GM21825 (cell line): ENCODE results near the gene GALR2.
A peak's percentile ranks its signal among the peaks of the same experiment; 100 is the strongest.
"Not testable (repeated sequence)": the region's sequence is repeated elsewhere in the genome, so short reads cannot be mapped to it uniquely, and the experiment has no call there.

ENCODE experiments used
- ATAC-seq: cut with Tn5 transposase; IDR thresholded peaks from one replicate; pipeline ENCODE4 v1.9.1; 2021; ENCODE audit warnings: mild to moderate bottlenecking, moderate library complexity; ENCODE audit not compliant: unreplicated experiment

The GALR2 gene

DNA sequence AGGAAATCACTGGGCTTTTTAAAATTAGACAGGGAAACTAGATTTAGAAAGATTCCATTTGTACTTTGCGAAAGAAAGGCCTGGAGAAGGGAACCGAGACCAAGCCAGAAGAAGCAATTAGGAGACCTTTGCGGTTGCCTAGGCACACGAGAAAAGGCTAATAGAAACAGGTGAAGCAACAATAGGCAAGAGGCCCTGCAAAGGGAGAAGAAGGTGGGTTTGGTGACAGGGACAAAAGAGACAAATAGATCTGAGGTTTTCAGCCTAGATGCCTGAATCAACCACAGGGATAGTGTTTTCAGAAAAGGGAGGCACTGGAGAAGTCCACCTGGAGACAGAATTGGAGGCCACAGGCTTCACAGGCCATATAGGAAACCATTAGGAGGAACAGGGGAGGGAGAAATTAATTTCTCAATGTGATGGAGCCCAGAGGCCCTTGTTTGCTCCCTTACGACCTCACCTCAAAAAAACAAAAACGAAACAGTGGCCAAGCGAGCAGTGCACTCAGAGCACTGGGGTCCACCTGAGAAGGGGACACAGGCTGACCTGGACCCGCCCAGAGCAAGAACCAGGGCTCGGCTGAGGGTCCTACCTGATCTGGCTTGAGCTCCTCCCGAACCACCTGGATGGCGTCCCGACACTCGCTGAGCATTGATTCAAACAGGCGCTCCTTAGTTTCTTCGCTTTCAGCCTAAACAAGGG is 24.6 kb upstream of the GALR2 start:
- ATAC-seq: no peak

DNA sequence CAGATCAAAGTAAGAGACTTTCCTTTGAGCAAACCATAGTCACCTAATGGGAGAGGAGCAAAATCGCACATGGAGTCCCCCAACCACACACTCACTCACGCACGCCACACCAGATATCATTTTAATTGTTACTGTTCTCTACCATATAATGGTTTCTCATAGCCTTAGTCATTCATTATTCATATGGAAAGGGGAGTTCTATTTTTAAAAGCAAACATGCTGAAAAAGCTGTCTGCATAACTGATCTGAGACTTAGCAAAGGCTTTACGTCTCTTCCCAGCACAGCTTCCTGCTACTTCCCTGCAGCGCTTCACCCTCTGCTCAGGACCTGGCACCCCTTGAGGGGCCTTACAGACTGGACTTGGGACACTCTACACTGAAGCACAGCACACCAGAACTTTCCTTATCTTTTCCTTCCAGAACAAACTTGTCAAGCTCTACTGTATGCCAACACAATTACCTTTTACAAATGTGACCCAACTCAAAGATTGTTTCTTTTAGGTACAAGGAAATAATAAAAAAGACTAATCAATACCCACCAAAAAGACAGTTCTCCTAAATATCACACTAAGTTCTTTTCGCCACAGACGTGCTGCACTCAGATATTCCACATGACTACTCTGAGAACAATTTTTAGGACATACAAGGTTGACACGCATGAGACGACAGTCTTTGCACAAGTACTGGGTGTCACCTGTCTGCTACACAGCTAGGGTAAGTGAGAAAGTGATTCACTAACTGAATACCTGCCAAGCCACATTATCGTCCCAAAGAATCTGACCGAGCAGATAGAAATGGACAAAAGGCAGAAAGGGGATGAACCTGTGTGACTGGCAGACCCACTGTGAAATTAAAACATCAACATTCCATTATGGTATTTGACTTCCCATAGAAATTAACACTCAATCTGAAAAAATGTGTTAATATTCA is 23.8 kb upstream of the GALR2 start:
- ATAC-seq: no peak

DNA sequence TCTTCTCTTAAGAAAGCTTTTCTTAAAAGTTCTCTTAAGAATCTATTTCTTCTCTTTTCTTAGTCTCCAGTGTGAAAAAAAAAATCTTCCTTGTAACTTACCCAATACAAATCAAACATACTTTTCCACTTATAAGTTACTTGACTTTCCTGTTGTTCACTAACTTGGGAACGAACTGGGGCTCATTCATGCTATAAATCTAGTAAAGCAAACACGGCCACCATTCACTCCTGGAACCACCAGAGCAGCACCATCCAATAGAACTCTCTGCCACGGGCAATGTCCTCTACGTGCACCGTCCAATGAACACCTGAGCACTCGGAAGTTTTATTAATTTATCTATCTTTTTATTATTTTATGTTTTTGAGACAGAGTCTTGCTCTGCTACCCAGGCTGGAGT is 23.0 kb upstream of the GALR2 start:
- no peak for ATAC-seq

- no peak for ATAC-seq
Measured at GRCh38 chr17:76053246-76054111, 21.1 kb upstream of the GALR2 start.

- ATAC-seq: no peak
Measured at GRCh38 chr17:76054112-76054476, 20.5 kb upstream of the GALR2 start.

GRCh38 chr17:76056882-76057281 is 17.7 kb upstream of the GALR2 start:
- no peak for ATAC-seq

GRCh38 chr17:76058264-76058663 is 16.3 kb upstream of the GALR2 start:
- not testable (repeated sequence) for ATAC-seq

- ATAC-seq: no peak
Measured at GRCh38 chr17:76063875-76064546, 10.6 kb upstream of the GALR2 start.

DNA sequence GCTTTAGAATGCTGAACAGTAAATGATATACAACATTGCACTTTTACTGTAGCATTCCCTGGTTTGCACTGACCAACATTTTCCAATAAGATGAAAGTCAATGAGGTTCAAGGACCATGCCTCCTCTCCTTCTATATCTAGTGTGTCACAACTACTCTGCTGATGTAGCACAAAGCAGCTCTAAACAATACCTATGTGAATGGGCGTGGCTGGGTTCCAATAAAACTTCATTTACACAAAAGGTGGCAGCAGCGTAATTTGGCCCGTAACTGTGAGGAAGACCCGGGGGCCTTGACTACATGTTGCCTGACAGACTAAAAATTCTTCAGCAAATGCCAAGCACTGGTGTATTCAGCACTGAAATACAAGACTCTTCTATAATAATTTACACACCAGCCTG is 8.8 kb upstream of the GALR2 start:
- no peak for ATAC-seq

- ATAC-seq: no peak
Measured at GRCh38 chr17:76071531-76072147, 2.9 kb upstream of the GALR2 start.

GRCh38 chr17:76072148-76072858 is 2.3 kb upstream of the GALR2 start, which contains the start of gene SRP68:
Gene SRP68 (minus strand): TSS chr17:76072517. CDS start chr17:76072491, 26 bp downstream.
- ATAC-seq: peak; percentile 91

- no peak for ATAC-seq
Measured at GRCh38 chr17:76075364-76076145, 974 bp downstream of the GALR2 start.

DNA sequence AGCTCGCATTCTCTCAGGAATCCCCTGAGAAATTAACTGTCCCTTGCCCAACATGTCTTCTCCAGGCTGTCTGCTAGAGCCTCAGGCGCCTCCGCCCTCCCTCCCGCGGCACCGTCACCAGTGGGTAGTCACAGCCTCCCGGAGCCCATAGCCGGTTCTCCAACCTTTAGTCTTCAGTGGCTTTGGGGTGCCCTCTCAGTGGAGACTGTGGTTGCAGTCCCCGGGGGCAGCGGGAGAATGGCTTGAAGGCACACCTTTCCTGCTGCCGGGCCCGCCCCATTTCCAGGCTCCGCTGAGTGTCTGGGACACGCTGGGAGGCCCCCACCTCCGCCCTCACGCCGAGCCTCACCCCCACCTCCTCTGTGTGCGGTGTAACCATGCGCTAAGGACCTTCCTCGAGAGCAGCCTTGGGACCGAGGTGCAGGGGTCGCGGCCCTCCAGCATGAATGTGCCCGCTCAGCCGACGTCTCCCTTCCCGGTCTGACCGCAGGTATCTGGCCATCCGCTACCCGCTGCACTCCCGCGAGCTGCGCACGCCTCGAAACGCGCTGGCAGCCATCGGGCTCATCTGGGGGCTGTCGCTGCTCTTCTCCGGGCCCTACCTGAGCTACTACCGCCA is 1.7 kb downstream of the GALR2 start:
- no peak for ATAC-seq

DNA sequence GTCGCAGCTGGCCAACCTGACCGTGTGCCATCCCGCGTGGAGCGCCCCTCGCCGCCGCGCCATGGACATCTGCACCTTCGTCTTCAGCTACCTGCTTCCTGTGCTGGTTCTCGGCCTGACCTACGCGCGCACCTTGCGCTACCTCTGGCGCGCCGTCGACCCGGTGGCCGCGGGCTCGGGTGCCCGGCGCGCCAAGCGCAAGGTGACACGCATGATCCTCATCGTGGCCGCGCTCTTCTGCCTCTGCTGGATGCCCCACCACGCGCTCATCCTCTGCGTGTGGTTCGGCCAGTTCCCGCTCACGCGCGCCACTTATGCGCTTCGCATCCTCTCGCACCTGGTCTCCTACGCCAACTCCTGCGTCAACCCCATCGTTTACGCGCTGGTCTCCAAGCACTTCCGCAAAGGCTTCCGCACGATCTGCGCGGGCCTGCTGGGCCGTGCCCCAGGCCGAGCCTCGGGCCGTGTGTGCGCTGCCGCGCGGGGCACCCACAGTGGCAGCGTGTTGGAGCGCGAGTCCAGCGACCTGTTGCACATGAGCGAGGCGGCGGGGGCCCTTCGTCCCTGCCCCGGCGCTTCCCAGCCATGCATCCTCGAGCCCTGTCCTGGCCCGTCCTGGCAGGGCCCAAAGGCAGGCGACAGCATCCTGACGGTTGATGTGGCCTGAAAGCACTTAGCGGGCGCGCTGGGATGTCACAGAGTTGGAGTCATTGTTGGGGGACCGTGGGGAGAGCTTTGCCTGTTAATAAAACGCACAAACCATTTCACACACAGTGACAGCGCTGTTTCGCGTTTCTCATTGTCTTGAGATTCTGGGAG is 2.4 kb downstream of the GALR2 start:
- no peak for ATAC-seq

GRCh38 chr17:76077584-76078110 is 3.1 kb downstream of the GALR2 start:
- ATAC-seq: no peak

- not testable (repeated sequence) for ATAC-seq
Measured at GRCh38 chr17:76078370-76078769, 3.8 kb downstream of the GALR2 start.

DNA sequence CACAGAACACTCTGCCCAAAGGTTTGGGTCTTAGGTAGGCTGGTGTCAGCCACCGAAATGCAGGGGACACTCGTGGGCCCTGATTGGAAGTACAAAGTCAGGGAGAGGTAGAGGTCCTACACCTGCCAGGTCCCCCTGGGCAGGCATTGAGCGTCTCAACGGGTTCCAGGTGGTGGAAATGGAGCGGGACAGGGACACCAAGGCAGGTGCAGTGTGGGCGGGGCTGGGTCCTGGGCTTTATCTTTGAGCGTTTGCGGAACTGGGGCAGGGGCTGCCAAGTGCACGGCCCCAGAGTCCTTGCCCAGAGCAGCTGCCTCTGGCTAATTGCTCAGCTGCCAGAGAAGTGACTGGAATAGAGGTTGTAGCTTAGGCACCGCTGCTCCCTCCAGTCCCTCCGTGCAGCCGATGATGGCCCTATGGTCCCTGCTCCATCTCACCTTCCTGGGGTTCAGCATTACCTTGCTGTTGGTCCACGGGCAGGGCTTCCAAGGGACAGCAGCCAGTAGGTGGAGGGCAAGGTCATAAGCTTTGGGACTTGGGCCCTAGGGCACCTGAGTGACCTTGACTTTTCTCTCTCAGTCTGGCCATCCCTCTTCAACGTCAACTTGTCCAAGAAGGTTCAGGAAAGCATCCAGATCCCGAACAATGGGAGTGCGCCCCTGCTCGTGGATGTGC is 4.4 kb downstream of the GALR2 start, which contains the start of gene ZACN:
Gene ZACN, plus strand, starts transcription at position 323 of the 675 bp plus-strand sequence. Its CDS starts 83 bp downstream, at position 406.
- no peak for ATAC-seq
